AG10803 (cell line): Measurements from ENCODE around the gene PSEN2.
"Not testable (repeated sequence)": the region's sequence is repeated elsewhere in the genome, so short reads cannot be mapped to it uniquely, and the experiment has no call there.

Experiments
- DNase-seq: peaks from one replicate; pipeline ENCODE4 v3.0.0; 2010; ENCODE audit warnings: low read depth
- H3K4me3 ChIP-seq: 2 replicates; pipeline ENCODE4 v1.5.1; 2011; ENCODE audit warnings: mild to moderate bottlenecking, low read length, control low read depth
- CTCF ChIP-seq: conservative IDR thresholded peaks from 2 replicates; pipeline ENCODE4 v1.5.1; 2011; ENCODE audit warnings: mild to moderate bottlenecking, low read length, control low read depth, inconsistent platforms

PSEN2 gene

GRCh38 chr1:226919587-226919986, 49.2 kb downstream of the PSEN2 start:
- no peak for DNase-seq
- TF ChIP-seq CTCF = no peak

GRCh38 chr1:226919995-226920394, 49.6 kb downstream of the PSEN2 start:
- TF ChIP-seq CTCF = no peak
- no peak overlapping the region for H3K4me3 ChIP-seq
- DNase-seq = no peak

More at GRCh38 chr1:226919587-226919986, 49.2 kb downstream of the PSEN2 start:
- H3K4me3 ChIP-seq = no peak overlapping the region

- no peak overlapping the region for H3K4me3 ChIP-seq
- no peak for TF ChIP-seq CTCF
- DNase-seq = no peak
Measured at GRCh38 chr1:226920446-226920894, 50.1 kb downstream of the PSEN2 start.

GRCh38 chr1:226921504-226921903, 51.1 kb downstream of the PSEN2 start:
- H3K4me3 ChIP-seq = no peak overlapping the region
- TF ChIP-seq CTCF = no peak
- DNase-seq = no peak

GRCh38 chr1:226929260-226930111, 59.1 kb downstream of the PSEN2 start:
- DNase-seq, H3K4me3 ChIP-seq: not testable (repeated sequence)

GRCh38 chr1:226934483-226935237, 64.2 kb downstream of the PSEN2 start:
- H3K4me3 ChIP-seq = no peak overlapping the region
- no peak for TF ChIP-seq CTCF
- DNase-seq = no peak

- no peak overlapping the region for H3K4me3 ChIP-seq
- no peak for TF ChIP-seq CTCF
- DNase-seq = no peak
Measured at GRCh38 chr1:226937940-226938725, 67.7 kb downstream of the PSEN2 start.
